HG02973 (cell line): Measurements from ENCODE around the gene CFAP100.

Source experiments
- ATAC-seq: cut with Tn5 transposase; IDR thresholded peaks from one replicate; pipeline ENCODE4 v1.9.1; 2021; ENCODE audit warnings: moderate library complexity; ENCODE audit not compliant: unreplicated experiment

Gene CFAP100

DNA sequence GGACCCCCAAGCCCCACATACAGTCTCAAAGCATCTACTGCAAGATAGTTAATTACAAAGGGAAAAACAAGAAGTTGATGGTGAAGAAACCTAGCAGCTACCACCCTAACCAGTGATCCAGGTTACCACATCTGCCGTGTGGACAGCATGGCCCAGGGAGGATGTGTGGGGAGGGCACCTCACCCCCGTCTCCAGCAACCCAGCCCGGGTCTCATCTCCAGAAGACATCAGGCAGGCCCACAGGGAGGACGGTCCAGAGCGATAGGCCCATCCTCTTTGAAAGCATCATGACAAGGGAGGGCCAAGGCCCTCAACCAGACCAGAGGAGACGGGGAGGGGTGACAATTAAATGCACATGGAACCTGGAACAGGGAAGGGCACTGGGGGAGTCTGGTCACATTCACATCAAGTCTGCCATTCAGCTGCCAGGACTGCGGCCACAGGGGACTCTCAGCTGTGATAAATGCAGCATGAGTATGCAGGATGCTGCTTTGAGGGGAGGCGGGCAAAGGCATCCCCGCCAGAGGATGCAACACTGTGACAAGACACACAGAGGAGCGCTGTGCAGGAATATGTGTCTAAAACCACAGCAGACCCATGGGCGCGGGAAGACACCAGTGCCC, 62.2 kb downstream of the CFAP100 start:
- no peak for ATAC-seq

DNA sequence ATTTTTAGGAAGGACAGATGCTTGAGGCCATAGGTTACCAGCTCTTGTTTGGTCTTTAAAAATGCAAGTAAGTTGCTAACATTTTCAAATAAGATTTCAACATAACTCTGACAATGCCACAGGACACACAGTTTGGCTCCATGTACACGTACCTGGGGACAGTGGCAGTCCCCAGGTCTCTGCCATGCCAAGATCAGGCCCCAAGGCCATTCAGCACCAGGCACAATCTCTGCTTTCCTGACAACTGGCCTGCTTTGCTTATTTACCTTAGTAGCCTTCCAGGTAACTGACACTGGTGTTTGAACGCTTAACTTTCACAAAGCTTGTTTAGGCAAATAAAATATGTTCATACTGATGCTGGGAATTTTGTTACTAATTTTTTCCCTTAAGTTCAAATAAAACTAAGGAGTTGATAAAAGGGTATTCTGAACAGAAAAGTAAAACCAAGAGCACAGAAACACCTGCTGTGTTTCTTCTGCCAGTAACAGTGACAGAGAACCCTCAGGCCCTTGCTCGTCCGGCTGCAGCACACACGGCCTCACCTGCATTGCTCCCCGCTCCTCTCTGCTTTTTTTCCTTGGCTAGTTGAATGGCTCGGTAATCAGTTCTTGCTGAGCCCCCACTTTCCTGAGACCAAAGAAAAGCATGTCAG, 64.5 kb downstream of the CFAP100 start:
- no peak for ATAC-seq

GRCh38 chr3:126459763-126460127, 65.0 kb downstream of the CFAP100 start:
- ATAC-seq, result no peak

DNA sequence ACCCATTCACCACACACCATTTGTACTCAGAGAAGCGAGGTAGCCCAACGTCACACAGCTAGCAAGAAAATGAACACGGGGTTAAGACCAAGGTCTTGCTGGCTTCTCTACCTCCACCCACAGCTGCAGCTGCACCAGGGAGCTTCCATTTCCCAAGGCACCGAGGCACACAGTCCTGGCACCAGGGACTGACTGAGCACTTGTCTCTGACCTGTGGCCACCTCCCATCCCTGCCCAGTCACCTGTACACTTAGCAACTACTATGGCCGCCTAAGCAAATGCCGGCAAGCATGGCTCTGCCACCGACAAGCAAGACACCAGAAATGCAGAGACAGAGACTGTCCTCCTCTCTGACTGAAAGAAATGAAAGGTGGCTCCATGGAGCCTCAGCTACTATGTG, 65.7 kb downstream of the CFAP100 start:
- ATAC-seq, result no peak

DNA sequence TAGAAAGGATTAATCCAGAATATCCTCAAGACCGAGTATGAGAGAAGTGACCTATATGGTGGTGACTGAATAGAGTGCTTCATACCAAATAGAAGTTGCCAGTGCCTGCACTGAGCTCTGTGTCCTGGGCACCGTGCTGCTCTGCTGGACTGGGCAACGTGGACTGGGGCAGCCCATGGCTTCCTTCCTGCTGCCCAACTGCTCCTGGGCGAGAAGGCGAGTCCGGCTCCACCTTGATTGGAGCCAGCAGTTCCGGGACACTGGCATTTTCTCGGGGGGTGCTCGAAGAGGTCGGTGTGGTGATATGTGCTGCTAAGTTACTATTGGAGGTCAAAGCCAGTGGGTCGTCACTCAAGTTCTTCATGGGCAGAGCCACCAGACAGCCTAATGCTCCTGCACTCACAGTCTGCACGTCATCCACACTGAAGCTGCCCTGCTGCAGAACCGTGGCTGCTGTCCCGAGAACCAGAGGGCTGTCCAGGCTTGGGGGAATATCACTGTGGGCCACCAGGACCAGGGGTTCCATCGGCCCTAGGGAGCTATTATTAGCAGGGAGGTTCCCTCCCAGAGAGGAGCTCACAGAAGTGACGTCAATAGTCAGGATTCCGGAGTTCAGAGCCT, 66.9 kb downstream of the CFAP100 start:
- ATAC-seq, result no peak

DNA sequence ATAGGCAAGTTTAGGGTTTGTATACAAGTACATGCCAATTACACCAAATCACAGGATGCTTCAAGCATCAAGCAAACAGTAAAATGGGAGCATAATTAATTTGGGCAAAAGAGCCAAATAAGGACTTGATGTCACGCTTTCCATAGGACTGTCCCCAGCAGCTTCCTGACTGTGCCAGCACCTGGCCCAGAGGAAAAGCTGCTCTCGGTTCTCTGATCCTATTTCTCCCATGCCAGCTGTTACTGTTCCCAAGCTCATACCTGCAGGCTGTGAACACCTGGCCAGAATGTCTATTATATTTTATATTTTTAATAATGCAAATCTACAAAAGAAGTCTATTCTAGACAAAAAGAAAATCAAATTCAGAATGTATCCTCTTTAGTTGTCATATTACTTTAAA, 68.8 kb downstream of the CFAP100 start:
- no peak for ATAC-seq

GRCh38 chr3:126464093-126464492, 69.4 kb downstream of the CFAP100 start:
- no peak for ATAC-seq

- no peak for ATAC-seq
Measured at GRCh38 chr3:126464494-126464893, 69.8 kb downstream of the CFAP100 start.

GRCh38 chr3:126464997-126465396, 70.3 kb downstream of the CFAP100 start:
- no peak for ATAC-seq

GRCh38 chr3:126465928-126466544, 71.3 kb downstream of the CFAP100 start:
- ATAC-seq, result no peak

GRCh38 chr3:126466886-126467610, 72.3 kb downstream of the CFAP100 start:
- ATAC-seq, result no peak

DNA sequence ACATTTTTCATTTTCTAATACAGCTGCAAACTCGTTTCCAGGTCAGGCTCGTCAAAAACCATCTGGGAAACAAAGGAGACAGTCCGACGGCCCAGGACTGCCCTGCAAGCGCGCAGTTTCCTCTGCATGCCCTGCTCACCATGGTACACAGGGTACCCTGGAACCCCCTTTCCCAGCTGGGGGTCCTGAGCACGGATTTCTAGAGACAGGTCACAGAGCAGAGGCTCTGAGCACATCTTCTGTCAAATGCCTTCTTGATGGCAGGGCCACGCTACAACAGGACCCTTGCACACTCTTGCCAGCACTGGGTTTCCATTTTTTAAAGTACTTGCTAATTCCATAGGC, 72.9 kb downstream of the CFAP100 start:
- no peak for ATAC-seq

DNA sequence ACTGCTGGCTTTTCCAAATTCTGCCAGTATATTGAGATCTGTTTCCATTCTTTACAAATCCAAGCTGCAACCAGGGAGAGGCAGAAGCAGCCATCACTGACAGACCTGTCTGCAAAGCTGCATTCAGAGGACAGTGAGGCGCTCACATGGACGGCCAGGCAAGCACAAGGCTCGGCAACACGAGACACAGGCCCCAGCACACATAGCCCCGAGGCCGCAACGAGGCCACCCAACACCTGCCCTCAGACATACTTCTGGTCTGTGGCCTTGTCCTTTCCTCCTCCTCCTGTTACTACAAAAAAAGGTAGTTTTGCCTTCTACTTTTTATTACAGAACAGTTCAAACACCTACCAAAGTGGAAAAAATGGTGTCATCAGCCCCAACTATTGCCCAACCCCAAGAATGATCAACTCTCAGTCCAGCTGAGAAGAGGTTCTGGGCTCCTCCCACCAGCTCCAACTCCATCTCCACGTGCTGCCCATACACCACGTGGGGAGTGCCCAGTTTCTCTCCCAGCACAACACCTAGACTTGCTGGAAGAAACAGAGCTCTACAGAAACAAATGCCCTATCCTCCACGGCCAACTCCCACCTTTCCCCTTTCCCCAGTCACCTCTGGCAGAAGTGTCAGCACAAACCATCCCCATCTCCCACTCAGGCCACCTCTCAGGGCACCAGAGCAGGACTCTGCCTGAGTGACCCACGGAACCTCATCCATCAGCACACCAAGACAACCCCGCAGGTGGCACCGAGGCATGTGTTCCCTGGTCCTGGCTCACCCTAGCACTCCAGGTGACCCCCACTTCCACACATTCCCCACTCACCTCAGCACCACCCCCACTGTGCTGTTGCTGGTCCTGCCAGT, 73.6 kb downstream of the CFAP100 start:
- ATAC-seq, result no peak

GRCh38 chr3:126469479-126469878, 74.8 kb downstream of the CFAP100 start:
- no peak for ATAC-seq

GRCh38 chr3:126472277-126473006, 77.7 kb downstream of the CFAP100 start:
- no peak for ATAC-seq

- ATAC-seq, result no peak
Measured at GRCh38 chr3:126473292-126474168, 78.8 kb downstream of the CFAP100 start.

DNA sequence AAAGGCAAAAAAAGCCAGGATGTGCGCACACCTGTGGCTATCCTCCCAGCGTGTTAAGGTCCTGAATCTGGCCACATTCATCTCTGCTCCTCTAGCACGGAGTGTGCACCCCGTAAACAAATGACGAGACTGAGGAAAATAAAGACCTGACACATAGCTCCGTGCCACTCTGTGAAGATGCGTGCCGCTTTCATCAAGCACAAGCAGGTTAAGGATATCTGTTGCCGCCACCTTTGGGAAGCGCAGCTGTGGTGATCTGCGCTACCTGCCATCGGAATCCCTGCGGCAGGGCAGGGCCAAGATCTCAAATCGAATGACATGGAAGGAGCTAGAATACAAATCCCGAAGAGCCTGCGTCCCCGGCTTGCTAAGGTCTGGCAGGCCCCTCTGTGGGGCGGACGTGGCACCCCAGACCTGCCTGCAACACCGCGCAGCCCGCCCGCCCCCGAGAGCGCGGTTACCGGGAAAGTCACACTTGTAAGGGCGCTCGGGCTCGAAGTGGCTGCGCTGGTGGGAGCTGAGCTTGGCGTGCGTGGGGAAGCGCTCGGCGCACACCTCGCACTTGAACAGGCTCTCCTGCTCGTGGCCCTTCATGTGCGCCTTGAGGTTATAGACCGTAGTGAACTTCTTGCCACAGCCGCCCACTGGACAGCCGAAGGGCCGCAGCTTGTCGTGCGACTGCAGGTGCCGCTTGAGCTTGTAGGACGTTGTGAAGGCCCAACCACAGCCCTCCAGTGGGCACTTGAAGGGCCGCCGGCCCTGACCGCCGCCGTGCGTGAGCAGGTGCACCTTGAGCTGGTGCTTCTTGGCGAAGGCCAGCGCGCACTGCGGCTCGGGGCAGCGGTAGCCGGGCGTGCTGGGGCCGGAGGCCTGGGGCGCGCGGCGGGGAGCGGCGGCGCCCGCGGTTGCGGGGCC, 80.0 kb downstream of the CFAP100 start:
- ATAC-seq, result peak; percentile 13
